OCI-LY7 (cell line): ENCODE measurements around the gene BCL11A. TPM values are rescaled to one million over a fixed set of nuclear protein-coding genes. Genes with fewer than 3 reads are reported as not detected.

Experiments
- BruUV-seq: library from RNA; stranded (reverse); fragments of 400-500 nt; replicated peaks from 2 replicates; lab custom pipeline; 2021; lab: Mats Ljungman, UMichigan
- CTCF ChIA-PET: fragments of 300-600 bp; sonication (Branson Sonifier 250); formaldehyde crosslinking; loops from one replicate; lab custom pipeline; 2022; ENCODE audit warnings: antibody characterized with exemption; ENCODE audit not compliant: unreplicated experiment; lab: Charles Lee
- POLR2A ChIA-PET: fragments of 300-600 bp; sonication (Branson Sonifier 250); formaldehyde crosslinking; loops from one replicate; lab custom pipeline; 2022; ENCODE audit warnings: antibody characterized with exemption; lab: Charles Lee
- DNase-seq: peaks from one replicate; pipeline ENCODE4 v3.0.0-alpha.2; 2015; ENCODE audit warnings: low spot score
- H2AFZ ChIP-seq: fragments of 200-600 bp; sonication (generic), shearing (Covaris generic); 2 replicates; pipeline ENCODE4 v1.6.1; 2014; ENCODE audit warnings: mild to moderate bottlenecking, antibody characterized with exemption, low read length, moderate library complexity
- H3K27ac ChIP-seq: fragments of 200-600 bp; sonication (generic); 2 replicates; pipeline ENCODE4 v1.5.1; 2014; ENCODE audit warnings: mixed run types, low read depth, mild to moderate bottlenecking, moderate library complexity, low read length, inconsistent platforms; ENCODE audit not compliant: poor library complexity, severe bottlenecking
- H3K36me3 ChIP-seq: fragments of 200-600 bp; sonication (generic); 2 replicates; pipeline ENCODE4 v1.6.1; 2014; ENCODE audit warnings: mild to moderate bottlenecking, antibody characterized with exemption, low read length, moderate library complexity, mixed read lengths; ENCODE audit not compliant: insufficient read depth
- H3K4me1 ChIP-seq: fragments of 200-600 bp; sonication (generic); 2 replicates; pipeline ENCODE4 v1.5.1; 2014; ENCODE audit warnings: mild to moderate bottlenecking, low read length; ENCODE audit not compliant: insufficient read depth, poor library complexity, severe bottlenecking
- H3K4me2 ChIP-seq: fragments of 200-600 bp; sonication (generic); 2 replicates; pipeline ENCODE4 v1.6.1; 2014; ENCODE audit warnings: mild to moderate bottlenecking, low read length
- H3K4me3 ChIP-seq: fragments of 200-600 bp; sonication (generic); 2 replicates; pipeline ENCODE4 v1.5.1; 2014; ENCODE audit warnings: mild to moderate bottlenecking, low read depth, low read length; ENCODE audit not compliant: poor library complexity, severe bottlenecking
- H3K79me2 ChIP-seq: fragments of 200-600 bp; sonication (generic); 2 replicates; pipeline ENCODE4 v1.6.1; 2016; ENCODE audit warnings: low read depth, mild to moderate bottlenecking, low read length, moderate library complexity, mixed read lengths; ENCODE audit not compliant: insufficient read depth
- H3K9me2 ChIP-seq: fragments of 200-600 bp; sonication (generic); 2 replicates; pipeline ENCODE4 v1.6.1; 2016; ENCODE audit warnings: mild to moderate bottlenecking, low read length, mixed read lengths; ENCODE audit not compliant: insufficient read depth
- H3K9me3 ChIP-seq: fragments of 200-600 bp; sonication (generic); 2 replicates; pipeline ENCODE4 v1.6.1; 2014; ENCODE audit warnings: mild to moderate bottlenecking, mixed run types, low read length, mixed read lengths
- H4K20me1 ChIP-seq: fragments of 200-600 bp; sonication (generic); 2 replicates; pipeline ENCODE4 v1.6.1; 2014; ENCODE audit warnings: mild to moderate bottlenecking, antibody characterized with exemption, low read length, moderate library complexity, mixed read lengths; ENCODE audit not compliant: insufficient read depth
- EZH2phosphoT487 ChIP-seq: fragments of 200-600 bp; sonication (generic); IDR thresholded peaks from 2 replicates; pipeline ENCODE4 v1.6.1; 2018; ENCODE audit warnings: low read depth, borderline replicate concordance, mild to moderate bottlenecking, mixed run types, antibody characterized with exemption, low read length, moderate library complexity, mixed read lengths
- intact Hi-C: fragments of 100-400 bp; cut with micrococcal nuclease; formaldehyde crosslinking; loops from one replicate; pipeline ENCODE4 v1.10.0; 2022; ENCODE audit not compliant: unreplicated experiment
- total RNA-seq, 2 experiments: library from RNA; depleted of rRNA in 1 of 2; stranded (reverse); fragments of >200 nt in 1 of 2; shearing (Covaris generic) in 1 of 2; gene quantifications; 2 replicates each; pipeline ENCODE4 v1.2.3, GENCODE V29; 2014 to 2022
- TF ChIP-seq, protein P1 (sequence below): fragments of 200-600 bp; sonication (generic); conservative IDR thresholded peaks from 2 replicates; pipeline ENCODE4 v1.5.1; 2014; ENCODE audit warnings: mild to moderate bottlenecking, antibody characterized with exemption, low read length, moderate library complexity, mixed read lengths

BCL11A gene
- total RNA-seq, 2 experiments from 2014 or later, result 64.3 to 167 TPM

DNA sequence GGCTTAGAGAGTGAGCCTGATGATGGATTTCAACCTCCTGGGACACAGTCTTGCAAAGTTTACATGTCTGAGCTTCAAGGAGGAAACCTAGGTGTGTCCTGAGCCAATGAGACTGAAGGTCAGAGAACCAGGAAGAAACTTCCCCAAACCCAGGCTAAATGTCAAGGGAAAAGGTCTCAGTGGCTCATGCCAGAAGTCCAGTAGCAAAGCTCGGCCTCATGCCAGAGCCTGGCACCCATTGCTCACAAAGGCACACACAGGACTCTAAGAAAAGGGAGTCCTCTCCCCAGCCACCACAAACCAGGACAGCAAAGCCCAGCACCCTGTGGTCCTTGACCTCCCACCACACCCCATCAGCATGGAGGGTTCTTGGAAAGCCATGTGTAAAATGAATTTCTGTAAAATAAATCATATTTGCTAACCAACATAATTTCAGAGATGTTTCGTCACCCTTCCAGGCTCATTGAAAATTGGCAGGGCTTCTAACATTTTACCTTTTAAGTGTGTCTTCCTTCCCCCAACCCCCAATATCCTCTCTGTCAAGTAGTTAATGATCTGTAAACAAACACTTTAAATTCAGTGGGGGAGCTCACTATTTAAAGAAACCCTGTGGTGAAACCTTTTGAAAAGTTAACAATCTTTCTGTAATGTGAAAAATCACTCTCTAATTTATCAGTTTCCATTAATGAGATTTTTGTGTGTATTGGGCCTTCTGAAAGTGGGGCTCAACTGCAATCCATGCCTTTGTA is 77.1 kb downstream of the BCL11A start:
- Histone ChIP-seq H3K4me3 (no peak overlapping the region), H3K79me2 (peaks cover 70% of the 10 kb centered on the region; the same call in 1 of the 2 replicates), H3K27ac (no peak overlapping the region), H3K9me2 (no peaks in the 10 kb centered on the region), H4K20me1 (peaks cover 3% of the 10 kb centered on the region; the same call in 1 of the 2 replicates), H3K4me1 (no peaks in the 10 kb centered on the region), H3K36me3 (peaks cover 87% of the 10 kb centered on the region), H3K4me2 (no peak overlapping the region), H3K9me3 (no peaks in the 10 kb centered on the region), H2AFZ (no peak overlapping the region)
- TF ChIP-seq EZH2phosphoT487, result no peak
- POLR2A ChIA-PET, result interaction anchor here (0.8 kb wide), 1 partner anchor 12 kb away, joined by 3 read pairs; no protein-coding TSS in a partner anchor
- no TSS peak for BruUV-seq
- intact Hi-C loops, result no loop called here
- no peak for DNase-seq
- CTCF ChIA-PET, result no interaction called here

DNA sequence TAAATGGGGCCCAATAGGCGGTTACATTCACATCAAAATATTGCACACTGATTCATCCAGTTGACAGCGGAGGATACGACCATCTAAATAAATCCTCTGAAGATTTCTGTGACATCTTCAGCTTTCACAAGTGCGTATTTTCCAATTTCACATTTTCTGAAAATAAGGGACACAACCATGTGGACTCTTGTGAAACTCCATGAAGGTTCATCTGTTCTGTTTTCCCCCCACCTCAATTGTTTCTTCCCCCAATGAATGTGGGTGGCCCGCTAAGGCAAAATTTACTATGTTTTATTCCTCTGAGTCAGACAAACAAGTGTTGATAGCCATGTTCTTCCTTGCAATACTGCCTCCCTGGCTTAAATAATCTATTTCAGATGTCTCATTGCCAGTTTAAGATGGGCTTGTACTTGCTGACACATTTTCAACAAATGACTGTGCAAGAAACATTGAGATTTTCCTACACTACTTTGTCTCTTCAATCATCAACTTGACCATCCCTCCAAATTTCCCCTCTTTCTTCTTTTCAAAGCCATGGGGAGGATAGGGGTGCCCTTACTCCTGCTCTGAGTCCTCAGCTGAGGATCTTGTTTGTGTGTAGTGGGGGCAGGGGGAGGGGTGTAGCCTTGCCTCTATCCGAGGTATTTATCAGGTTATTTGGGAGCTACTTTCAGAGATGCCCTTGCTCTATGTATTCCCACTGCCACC is 78.2 kb downstream of the BCL11A start:
- no TSS peak for BruUV-seq
- H3K9me2 ChIP-seq, result no peaks in the 10 kb centered on the region
- H3K4me3 ChIP-seq, result no peak overlapping the region
- intact Hi-C loops, result no loop called here
- TF ChIP-seq EZH2phosphoT487, result no peak
- TF ChIP-seq, protein P1, sequence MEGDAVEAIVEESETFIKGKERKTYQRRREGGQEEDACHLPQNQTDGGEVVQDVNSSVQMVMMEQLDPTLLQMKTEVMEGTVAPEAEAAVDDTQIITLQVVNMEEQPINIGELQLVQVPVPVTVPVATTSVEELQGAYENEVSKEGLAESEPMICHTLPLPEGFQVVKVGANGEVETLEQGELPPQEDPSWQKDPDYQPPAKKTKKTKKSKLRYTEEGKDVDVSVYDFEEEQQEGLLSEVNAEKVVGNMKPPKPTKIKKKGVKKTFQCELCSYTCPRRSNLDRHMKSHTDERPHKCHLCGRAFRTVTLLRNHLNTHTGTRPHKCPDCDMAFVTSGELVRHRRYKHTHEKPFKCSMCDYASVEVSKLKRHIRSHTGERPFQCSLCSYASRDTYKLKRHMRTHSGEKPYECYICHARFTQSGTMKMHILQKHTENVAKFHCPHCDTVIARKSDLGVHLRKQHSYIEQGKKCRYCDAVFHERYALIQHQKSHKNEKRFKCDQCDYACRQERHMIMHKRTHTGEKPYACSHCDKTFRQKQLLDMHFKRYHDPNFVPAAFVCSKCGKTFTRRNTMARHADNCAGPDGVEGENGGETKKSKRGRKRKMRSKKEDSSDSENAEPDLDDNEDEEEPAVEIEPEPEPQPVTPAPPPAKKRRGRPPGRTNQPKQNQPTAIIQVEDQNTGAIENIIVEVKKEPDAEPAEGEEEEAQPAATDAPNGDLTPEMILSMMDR, result no peak
- DNase-seq, result no peak
- peaks cover 67% of the 10 kb centered on the region; the same call in 1 of the 2 replicates for H3K79me2 ChIP-seq
- peaks cover 87% of the 10 kb centered on the region for H3K36me3 ChIP-seq
- no peaks in the 10 kb centered on the region for H3K9me3 ChIP-seq
- POLR2A ChIA-PET, result no interaction called here
- H4K20me1 ChIP-seq, result 0 out of 2 replicates have a peak, but pooled peaks cover 3% of the 10 kb centered on the region
- H3K4me1 ChIP-seq, result no peaks in the 10 kb centered on the region
- CTCF ChIA-PET, result no interaction called here
- H3K27ac ChIP-seq, result no peak overlapping the region
- H3K4me2 ChIP-seq, result no peak overlapping the region
- no peak overlapping the region for H2AFZ ChIP-seq

DNA sequence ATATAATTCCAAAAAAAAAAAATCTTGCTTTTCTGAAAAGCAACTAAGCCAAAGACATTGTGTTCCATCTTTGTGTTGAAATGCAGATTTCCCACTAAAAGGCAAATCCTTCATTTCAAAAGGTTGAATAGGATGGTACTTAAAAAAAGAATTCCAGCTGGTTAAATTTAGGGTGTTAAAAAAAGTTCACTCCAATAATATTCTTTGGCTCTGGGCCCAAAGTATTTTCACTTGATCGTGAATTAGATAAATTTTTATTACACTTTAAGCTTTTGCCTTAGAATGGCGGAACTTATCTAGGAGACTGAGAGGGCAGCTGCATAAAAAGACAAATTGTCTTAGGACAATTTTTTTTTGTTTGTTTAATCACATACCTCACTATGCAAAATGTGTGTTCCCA is 79.2 kb downstream of the BCL11A start:
- no peak for DNase-seq
- 0 out of 2 replicates have a peak, but pooled peaks cover 3% of the 10 kb centered on the region for H4K20me1 ChIP-seq
- H3K4me2 ChIP-seq, result no peak overlapping the region
- no peak overlapping the region for H3K4me3 ChIP-seq
- H3K4me1 ChIP-seq, result peaks cover 4% of the 10 kb centered on the region
- ChIA-PET POLR2A (interaction anchor here (0.6 to 1.1 kb wide), 3 partner anchors 10 to 544 kb away, joined by 3 to 5 read pairs (median 3); no protein-coding TSS in a partner anchor), CTCF (no interaction called here)
- H3K9me2 ChIP-seq, result no peaks in the 10 kb centered on the region
- H3K36me3 ChIP-seq, result peaks cover 95% of the 10 kb centered on the region
- peaks cover 65% of the 10 kb centered on the region; the same call in 1 of the 2 replicates for H3K79me2 ChIP-seq
- no peak overlapping the region for H3K27ac ChIP-seq
- no peak overlapping the region for H2AFZ ChIP-seq
- TF ChIP-seq, protein P1, result no peak
- TF ChIP-seq EZH2phosphoT487, result no peak
- no peaks in the 10 kb centered on the region for H3K9me3 ChIP-seq
- intact Hi-C loops, result no loop called here
- no TSS peak for BruUV-seq
